Loucy (cell line): ENCODE measurements around the gene MTHFD2L.

Experiments
- H2AFZ ChIP-seq: fragments of 200-600 bp; sonication (generic); 2 replicates; pipeline ENCODE4 v1.6.0; 2016; ENCODE audit warnings: antibody characterized with exemption, mild to moderate bottlenecking, low read length, moderate library complexity
- H3F3A ChIP-seq: fragments of 200-600 bp; 2 replicates; pipeline ENCODE4 v1.6.0; 2016; ENCODE audit warnings: antibody characterized with exemption, low read depth, mild to moderate bottlenecking
- H3K27me3 ChIP-seq: fragments of 200-600 bp; sonication (generic); 2 replicates; pipeline ENCODE4 v1.6.1; 2014; ENCODE audit warnings: low read length, mild to moderate bottlenecking; ENCODE audit not compliant: insufficient read depth, poor library complexity, severe bottlenecking
- H3K36me3 ChIP-seq: fragments of 200-600 bp; sonication (generic); 2 replicates; pipeline ENCODE4 v1.6.1; 2016; ENCODE audit warnings: low read length; ENCODE audit not compliant: insufficient read depth
- H3K4me1 ChIP-seq: fragments of 200-600 bp; sonication (generic); 2 replicates; pipeline ENCODE4 v1.5.1; 2014; ENCODE audit warnings: low read length, mild to moderate bottlenecking; ENCODE audit not compliant: insufficient read depth, poor library complexity, severe bottlenecking
- H3K4me2 ChIP-seq: fragments of 200-600 bp; sonication (generic); 2 replicates; pipeline ENCODE4 v1.6.0; 2014; ENCODE audit warnings: antibody characterized with exemption, low read length, low read depth, mild to moderate bottlenecking; ENCODE audit not compliant: poor library complexity, severe bottlenecking
- H3K4me3 ChIP-seq: fragments of 200-600 bp; sonication (generic); 2 replicates; pipeline ENCODE4 v1.5.1; 2014; ENCODE audit warnings: low read length, mild to moderate bottlenecking, mixed read lengths; ENCODE audit not compliant: poor library complexity, severe bottlenecking
- H3K79me2 ChIP-seq: fragments of 200-600 bp; sonication (generic); 2 replicates; pipeline ENCODE4 v1.6.1; 2014; ENCODE audit warnings: low read length; ENCODE audit not compliant: insufficient read depth
- H3K9ac ChIP-seq: fragments of 200-600 bp; sonication (generic); 2 replicates; pipeline ENCODE4 v1.6.0; 2014; ENCODE audit warnings: mild to moderate bottlenecking, low read depth, low read length, moderate library complexity; ENCODE audit not compliant: poor library complexity, severe bottlenecking
- H3K9me2 ChIP-seq: fragments of 200-600 bp; sonication (generic); replicated peaks from 2 replicates; pipeline ENCODE4 v1.6.1; 2016; ENCODE audit warnings: low read depth, low read length, mixed read lengths
- H3K9me3 ChIP-seq: fragments of 200-600 bp; sonication (generic); 2 replicates; pipeline ENCODE4 v1.6.1; 2014; ENCODE audit warnings: mild to moderate bottlenecking, antibody characterized with exemption, low read length, low read depth; ENCODE audit not compliant: insufficient read depth
- H4K20me1 ChIP-seq: fragments of 200-600 bp; sonication (generic); 2 replicates; pipeline ENCODE4 v1.6.0; 2014; ENCODE audit warnings: antibody characterized with exemption, low read length, mild to moderate bottlenecking; ENCODE audit not compliant: insufficient read depth, poor library complexity, severe bottlenecking
- EZH2phosphoT487 ChIP-seq: fragments of 200-600 bp; IDR thresholded peaks from 2 replicates; pipeline ENCODE4 v1.6.1; 2018; ENCODE audit warnings: antibody characterized with exemption, mild to moderate bottlenecking, moderate library complexity, borderline replicate concordance
- TF ChIP-seq, protein P1 (sequence below): fragments of 200-600 bp; sonication (generic); conservative IDR thresholded peaks from 2 replicates; pipeline ENCODE4 v1.5.1; 2014; ENCODE audit warnings: mild to moderate bottlenecking, antibody characterized with exemption, low read length

Gene MTHFD2L

DNA sequence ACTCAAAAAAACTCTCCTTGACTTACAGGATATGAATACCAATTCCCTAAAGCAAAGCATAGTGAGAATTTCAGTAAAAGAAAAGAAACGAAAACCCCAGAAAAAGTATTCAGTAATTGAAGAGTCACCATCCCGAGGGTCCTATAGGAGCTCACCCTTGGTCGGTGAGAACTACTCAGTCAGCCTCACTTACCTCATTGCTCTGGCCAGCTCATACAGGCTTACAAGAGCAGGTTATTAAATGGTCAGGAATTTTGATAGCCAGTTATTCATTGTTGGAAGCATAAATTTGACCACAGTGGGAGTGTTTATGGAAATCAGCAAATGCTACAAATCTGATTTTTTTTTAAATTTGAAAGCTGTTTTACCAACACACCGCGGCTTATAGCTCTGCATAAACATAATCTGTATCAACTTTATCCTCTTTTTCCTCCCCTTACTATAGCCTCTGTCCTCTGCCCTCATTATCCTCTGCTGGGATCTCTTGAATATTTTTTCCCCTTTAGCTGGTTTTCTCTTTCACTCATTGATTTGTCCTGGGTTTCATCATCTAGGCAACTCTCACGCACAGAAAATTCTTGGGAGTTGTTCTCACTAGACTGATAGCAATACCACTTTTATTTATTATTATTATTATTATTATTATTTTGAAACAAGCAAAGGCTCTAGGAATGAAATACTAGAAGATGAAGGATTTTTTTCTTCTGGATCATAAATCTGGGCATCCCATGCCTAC is 47.9 kb upstream of the MTHFD2L start:
- H2AFZ ChIP-seq: no peak overlapping the region
- H3K79me2 ChIP-seq: no peaks in the 10 kb centered on the region
- H3F3A ChIP-seq: no peaks in the 10 kb centered on the region
- no peaks in the 10 kb centered on the region for H3K27me3 ChIP-seq
- no peaks in the 10 kb centered on the region for H3K9me3 ChIP-seq
- no peak overlapping the region for H3K9ac ChIP-seq
- no peaks in the 10 kb centered on the region for H3K9me2 ChIP-seq
- peaks cover 15% of the 10 kb centered on the region for H3K4me1 ChIP-seq
- no peak overlapping the region for H3K4me2 ChIP-seq
- H3K36me3 ChIP-seq: no peaks in the 10 kb centered on the region
- TF ChIP-seq, protein P1, sequence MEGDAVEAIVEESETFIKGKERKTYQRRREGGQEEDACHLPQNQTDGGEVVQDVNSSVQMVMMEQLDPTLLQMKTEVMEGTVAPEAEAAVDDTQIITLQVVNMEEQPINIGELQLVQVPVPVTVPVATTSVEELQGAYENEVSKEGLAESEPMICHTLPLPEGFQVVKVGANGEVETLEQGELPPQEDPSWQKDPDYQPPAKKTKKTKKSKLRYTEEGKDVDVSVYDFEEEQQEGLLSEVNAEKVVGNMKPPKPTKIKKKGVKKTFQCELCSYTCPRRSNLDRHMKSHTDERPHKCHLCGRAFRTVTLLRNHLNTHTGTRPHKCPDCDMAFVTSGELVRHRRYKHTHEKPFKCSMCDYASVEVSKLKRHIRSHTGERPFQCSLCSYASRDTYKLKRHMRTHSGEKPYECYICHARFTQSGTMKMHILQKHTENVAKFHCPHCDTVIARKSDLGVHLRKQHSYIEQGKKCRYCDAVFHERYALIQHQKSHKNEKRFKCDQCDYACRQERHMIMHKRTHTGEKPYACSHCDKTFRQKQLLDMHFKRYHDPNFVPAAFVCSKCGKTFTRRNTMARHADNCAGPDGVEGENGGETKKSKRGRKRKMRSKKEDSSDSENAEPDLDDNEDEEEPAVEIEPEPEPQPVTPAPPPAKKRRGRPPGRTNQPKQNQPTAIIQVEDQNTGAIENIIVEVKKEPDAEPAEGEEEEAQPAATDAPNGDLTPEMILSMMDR: no peak
- no peak for TF ChIP-seq EZH2phosphoT487
- H4K20me1 ChIP-seq: no peaks in the 10 kb centered on the region
- no peak overlapping the region for H3K4me3 ChIP-seq

DNA sequence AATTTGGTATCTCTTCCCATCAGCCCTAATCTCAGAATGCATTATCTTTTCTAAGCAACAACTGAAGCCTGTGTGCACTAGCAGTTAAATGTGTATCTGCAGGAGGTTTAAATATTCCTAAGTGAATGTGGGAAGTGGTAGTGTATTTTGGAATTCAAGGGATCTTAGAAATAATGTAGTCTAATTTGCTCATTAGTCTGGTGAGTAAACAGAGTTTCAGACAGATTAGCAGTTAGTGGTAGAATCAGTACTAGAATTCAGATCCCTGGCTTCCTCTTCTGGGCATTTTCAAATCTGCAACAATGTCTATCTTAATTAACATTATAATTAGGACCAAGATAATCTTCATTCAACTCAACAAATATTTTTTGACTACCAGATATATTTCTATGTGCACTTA is 47.2 kb upstream of the MTHFD2L start:
- no peaks in the 10 kb centered on the region for H3K36me3 ChIP-seq
- H3K9ac ChIP-seq: no peak overlapping the region
- H3F3A ChIP-seq: no peaks in the 10 kb centered on the region
- no peak overlapping the region for H2AFZ ChIP-seq
- no peak for TF ChIP-seq EZH2phosphoT487
- TF ChIP-seq, protein P1: no peak
- no peak overlapping the region for H3K4me3 ChIP-seq
- no peaks in the 10 kb centered on the region for H3K27me3 ChIP-seq
- no peaks in the 10 kb centered on the region for H3K9me3 ChIP-seq
- H3K4me1 ChIP-seq: peaks cover 15% of the 10 kb centered on the region
- H3K9me2 ChIP-seq: no peaks in the 10 kb centered on the region
- no peak overlapping the region for H3K4me2 ChIP-seq
- no peaks in the 10 kb centered on the region for H4K20me1 ChIP-seq
- H3K79me2 ChIP-seq: no peaks in the 10 kb centered on the region

DNA sequence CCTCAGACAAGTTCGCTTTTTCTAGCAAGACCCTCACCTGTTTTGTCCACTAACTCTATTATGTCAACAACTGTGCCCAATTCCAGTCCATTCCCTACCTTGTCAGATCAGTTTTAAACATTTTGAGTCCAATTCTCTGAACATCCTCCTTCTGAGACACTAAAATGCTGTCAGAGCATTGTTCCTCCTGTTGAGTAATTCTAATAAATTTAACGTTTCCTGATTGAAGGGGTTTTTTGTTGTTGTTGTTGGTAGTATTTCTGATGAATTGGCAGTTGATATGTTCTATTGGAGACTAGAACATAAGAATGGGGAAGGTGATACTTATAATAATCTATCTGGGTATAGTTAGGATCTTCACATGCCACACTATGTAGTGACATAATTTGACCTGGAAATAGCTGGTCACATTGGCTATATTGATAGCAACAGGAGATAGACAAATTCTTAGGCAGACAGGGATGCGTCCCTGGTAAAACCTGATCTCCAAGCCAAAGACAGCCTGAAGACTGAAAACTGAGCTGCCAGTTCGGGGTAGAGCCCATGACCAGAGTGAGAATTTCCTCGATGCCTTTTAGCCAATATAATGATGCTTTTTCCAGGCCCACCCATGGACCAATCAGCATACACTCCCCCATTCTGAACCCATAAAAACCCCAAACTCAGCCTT is 46.5 kb upstream of the MTHFD2L start:
- Histone ChIP-seq H3K9me2 (no peaks in the 10 kb centered on the region), H3K36me3 (no peaks in the 10 kb centered on the region), H3F3A (no peaks in the 10 kb centered on the region), H3K4me1 (peaks cover 15% of the 10 kb centered on the region), H3K4me2 (no peak overlapping the region), H3K79me2 (no peaks in the 10 kb centered on the region), H4K20me1 (no peaks in the 10 kb centered on the region), H3K4me3 (no peak overlapping the region), H2AFZ (no peak overlapping the region), H3K9me3 (no peaks in the 10 kb centered on the region), H3K9ac (no peak overlapping the region), H3K27me3 (no peaks in the 10 kb centered on the region)
- no peak for TF ChIP-seq EZH2phosphoT487
- TF ChIP-seq, protein P1: no peak
